Measurements from ENCODE around the gene DRAM1. TPM values are rescaled to one million over a fixed set of nuclear protein-coding genes. Genes with fewer than 3 reads are reported as not detected.
A peak's percentile ranks its signal among the peaks of the same experiment; 100 is the strongest.

DRAM1 gene, protein sequence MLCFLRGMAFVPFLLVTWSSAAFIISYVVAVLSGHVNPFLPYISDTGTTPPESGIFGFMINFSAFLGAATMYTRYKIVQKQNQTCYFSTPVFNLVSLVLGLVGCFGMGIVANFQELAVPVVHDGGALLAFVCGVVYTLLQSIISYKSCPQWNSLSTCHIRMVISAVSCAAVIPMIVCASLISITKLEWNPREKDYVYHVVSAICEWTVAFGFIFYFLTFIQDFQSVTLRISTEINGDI
- total RNA-seq = 10 to 100 TPM in 2 of 4 donors, 1 to 10 TPM in 2; 3.7 to 20.1 (median 8.7) TPM

DNA sequence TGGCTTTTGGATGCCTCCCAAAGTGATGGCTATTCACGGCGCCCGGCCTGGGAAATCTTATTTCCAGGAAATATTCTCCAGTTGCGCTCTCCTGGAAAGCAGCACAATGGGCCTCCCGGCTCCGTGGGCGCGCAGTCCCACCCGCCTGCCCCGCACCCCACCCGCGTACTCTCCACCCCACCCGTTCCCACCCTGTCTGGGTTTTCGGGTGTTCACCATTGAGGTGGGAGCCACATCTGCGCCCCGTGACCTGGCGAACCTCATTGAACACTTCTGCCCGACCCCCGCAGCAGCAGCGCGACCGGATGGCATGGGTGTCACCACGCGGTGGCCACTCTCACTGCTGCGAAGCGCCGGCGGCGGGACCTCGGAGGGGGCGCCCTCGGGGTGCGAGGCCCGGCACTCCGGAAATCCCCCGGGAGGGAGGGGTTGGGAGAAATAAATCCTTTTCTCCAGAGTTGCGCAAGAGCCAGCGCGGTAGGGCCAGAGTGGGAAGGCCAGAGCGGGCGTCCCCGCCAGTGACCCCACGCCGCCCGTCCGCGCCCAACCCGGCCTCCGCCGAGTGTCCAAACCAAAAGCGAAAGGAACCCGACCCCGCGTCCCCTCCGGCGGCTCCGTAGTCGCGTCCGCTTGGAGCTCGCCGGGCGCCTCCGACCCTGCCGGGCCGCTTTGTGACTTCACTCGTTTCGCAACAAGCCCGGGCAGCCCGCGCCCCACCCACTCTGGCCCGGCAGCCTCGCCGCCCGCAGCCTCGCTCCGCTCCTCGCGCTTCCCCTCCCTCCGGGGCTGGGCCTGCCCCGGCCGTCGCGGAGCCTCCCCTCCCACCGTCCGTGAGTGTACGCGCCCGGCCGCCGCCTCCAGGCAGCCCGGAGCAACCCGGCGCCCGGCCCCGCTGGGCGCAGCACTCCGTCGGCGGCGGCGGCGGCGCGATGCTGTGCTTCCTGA lies at the start of gene DRAM1:
Gene DRAM1 (plus strand): TSS at position 720 of the 945 bp plus-strand sequence. CDS start 210 bp downstream, at position 930.
- no peaks in the 10 kb centered on the region for H3K27me3 ChIP-seq
- DNase-seq = peak; percentile 94
- in situ Hi-C loops (cut with MboI; ENCODE audit: low pct_ligation_motif_present in 1 of 4, low pct_unique_long_range_greater_than_20kb in 1 of 4, low sequenced_read_pairs in 3 of 4) = no loop called here
- no peaks in the 10 kb centered on the region for H3K36me3 ChIP-seq
- peak within 1 kb of the TSS; percentile 89 to 97 (median 92) for H3K27ac ChIP-seq
- H3K9me3 ChIP-seq = no peaks in the 10 kb centered on the region
- intact Hi-C loops (cut with DNase I; ENCODE audit: low total_unique reads) = loop anchor here (2.0 kb wide), 1 partner anchor 46 kb away; the partner anchor contains the start of gene GNPTAB
- peaks cover 3 to 14% (median 4%) of the 10 kb centered on the region in 4 donors for H3K4me1 ChIP-seq
- WGBS, 2 donors (ENCODE audit: low coverage in 1 of 2) = 0% methylated on average over 61 of the region's 105 CpGs; no CpG with 5 or more reads in 1 of the 2 donors
- H3K4me3 ChIP-seq = peak within 1 kb of the TSS; percentile 62 to 87 (median 73)
- TF ChIP-seq EP300 (IDR thresholded peaks at IDR 0.05; ENCODE audit: low read depth) = no peak
- peak; percentile 72 to 89 (median 89) for TF ChIP-seq POLR2AphosphoS5 (IDR thresholded peaks at IDR 0.05)
- TF ChIP-seq, protein P1, sequence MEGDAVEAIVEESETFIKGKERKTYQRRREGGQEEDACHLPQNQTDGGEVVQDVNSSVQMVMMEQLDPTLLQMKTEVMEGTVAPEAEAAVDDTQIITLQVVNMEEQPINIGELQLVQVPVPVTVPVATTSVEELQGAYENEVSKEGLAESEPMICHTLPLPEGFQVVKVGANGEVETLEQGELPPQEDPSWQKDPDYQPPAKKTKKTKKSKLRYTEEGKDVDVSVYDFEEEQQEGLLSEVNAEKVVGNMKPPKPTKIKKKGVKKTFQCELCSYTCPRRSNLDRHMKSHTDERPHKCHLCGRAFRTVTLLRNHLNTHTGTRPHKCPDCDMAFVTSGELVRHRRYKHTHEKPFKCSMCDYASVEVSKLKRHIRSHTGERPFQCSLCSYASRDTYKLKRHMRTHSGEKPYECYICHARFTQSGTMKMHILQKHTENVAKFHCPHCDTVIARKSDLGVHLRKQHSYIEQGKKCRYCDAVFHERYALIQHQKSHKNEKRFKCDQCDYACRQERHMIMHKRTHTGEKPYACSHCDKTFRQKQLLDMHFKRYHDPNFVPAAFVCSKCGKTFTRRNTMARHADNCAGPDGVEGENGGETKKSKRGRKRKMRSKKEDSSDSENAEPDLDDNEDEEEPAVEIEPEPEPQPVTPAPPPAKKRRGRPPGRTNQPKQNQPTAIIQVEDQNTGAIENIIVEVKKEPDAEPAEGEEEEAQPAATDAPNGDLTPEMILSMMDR (IDR thresholded peaks at IDR 0.05) = peak in 1 of 5 experiments; percentile 33
- TF ChIP-seq POLR2A (IDR thresholded peaks at IDR 0.05) = peak; percentile 83

- Histone ChIP-seq H3K4me1 (peaks cover 4 to 55% (median 21%) of the 10 kb centered on the region in 4 donors), H3K27me3 (no peaks in the 10 kb centered on the region), H3K27ac (peak overlapping the region; percentile 90 to 92 (median 92)), H3K9me3 (no peaks in the 10 kb centered on the region), H3K4me3 (peak overlapping the region in 1 of 4 donors; percentile 76), H3K36me3 (no peaks in the 10 kb centered on the region)
- in situ Hi-C loops (cut with MboI; ENCODE audit: low pct_ligation_motif_present in 1 of 4, low pct_unique_long_range_greater_than_20kb in 1 of 4, low sequenced_read_pairs in 3 of 4) (loop anchor here in 3 of 4 donors (25.0 kb wide), 1 partner anchor 416 kb away; the partner anchor contains the start of gene ARL1 (in 3 of the 3)), intact Hi-C loops (cut with DNase I; ENCODE audit: low total_unique reads) (loop anchor here (5.0 kb wide), 1 partner anchor 36 kb away; no protein-coding TSS in a partner anchor)
- WGBS, 2 donors (ENCODE audit: low coverage in 1 of 2) = 90% methylated on average over 6 of the region's 6 CpGs; no CpG with 5 or more reads in 1 of the 2 donors
- DNase-seq = no peak
- TF ChIP-seq EP300 (IDR thresholded peaks at IDR 0.05; ENCODE audit: low read depth) = no peak
- TF ChIP-seq POLR2A (IDR thresholded peaks at IDR 0.05) = no peak
- TF ChIP-seq, protein P1 (IDR thresholded peaks at IDR 0.05) = no peak
- no peak for TF ChIP-seq POLR2AphosphoS5 (IDR thresholded peaks at IDR 0.05)
Observed at GRCh38 chr12:101828463-101829196, 48.8 kb upstream of the DRAM1 start.

DNA sequence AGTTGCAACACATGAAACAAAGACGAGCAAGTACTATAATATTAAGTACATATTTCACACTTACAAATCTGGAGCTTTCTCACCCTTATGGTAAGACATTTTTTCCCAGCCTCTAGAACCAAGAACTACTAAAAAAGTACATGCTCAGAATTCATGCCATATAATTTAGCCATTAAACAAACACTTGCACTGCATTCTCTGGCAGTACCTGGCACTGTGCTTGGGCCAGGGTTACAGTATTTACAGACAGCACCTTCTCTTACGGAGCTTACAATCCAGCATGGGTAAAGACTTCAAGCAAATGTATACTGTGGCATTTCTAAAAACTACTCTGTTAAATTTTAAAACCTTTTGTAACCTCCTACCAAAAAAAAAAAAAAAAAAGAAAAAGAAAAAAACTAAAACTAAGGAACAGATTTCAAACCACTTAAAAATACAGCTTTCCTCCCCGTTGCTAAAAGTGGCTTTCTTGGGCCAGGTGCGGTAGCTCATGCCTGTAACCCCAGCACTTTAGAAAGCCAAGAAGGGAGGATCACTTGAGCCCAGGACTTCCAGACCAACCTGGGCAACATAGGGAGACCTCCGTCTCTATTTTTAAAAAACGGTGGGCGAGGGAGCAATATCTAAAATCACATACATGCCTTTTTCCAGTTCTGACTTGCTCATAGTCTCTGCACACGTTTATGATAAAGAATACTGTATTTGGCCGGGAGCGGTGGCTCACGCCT lies 47.6 kb upstream of the DRAM1 start:
- TF ChIP-seq, protein P1 (IDR thresholded peaks at IDR 0.05) = no peak
- no peak for TF ChIP-seq EP300 (IDR thresholded peaks at IDR 0.05; ENCODE audit: low read depth)
- Histone ChIP-seq H3K36me3 (no peaks in the 10 kb centered on the region), H3K27me3 (no peaks in the 10 kb centered on the region), H3K9me3 (no peaks in the 10 kb centered on the region), H3K4me3 (peak overlapping the region; percentile 72 to 86 (median 80)), H3K27ac (peak overlapping the region; percentile 90 to 92 (median 92)), H3K4me1 (peaks cover 4 to 44% (median 15%) of the 10 kb centered on the region in 4 donors)
- 6 to 7% methylated on average over 9 to 11 of the region's 11 CpGs for WGBS, 2 donors (ENCODE audit: low coverage in 1 of 2)
- no peak for DNase-seq
- intact Hi-C loops (cut with DNase I; ENCODE audit: low total_unique reads) = loop anchor here (2.0 to 5.0 kb wide), 2 partner anchors 38 to 47 kb away; partner anchors contain the start of gene DRAM1
- in situ Hi-C loops (cut with MboI; ENCODE audit: low pct_ligation_motif_present in 1 of 4, low pct_unique_long_range_greater_than_20kb in 1 of 4, low sequenced_read_pairs in 3 of 4) = loop anchor here (5.0 to 25.0 kb wide), 5 partner anchors 55 to 418 kb away; partner anchors contain the start of gene ARL1 (in 3 of the 4)

All from transverse colon (tissue), 4 donors.